GM19099 (cell line): ENCODE results near the gene HSPB9.

ENCODE experiments used
- POLR2A ChIP-seq: IDR thresholded peaks from 3 replicates; pipeline ENCODE4 v1.6.1; 2011; ENCODE audit warnings: low read depth; ENCODE audit not compliant: insufficient read length; ENCODE audit errors: extremely low read depth

Gene HSPB9

GRCh38 chr17:42125565-42125964, 3.0 kb downstream of the HSPB9 start:
- no peak for TF ChIP-seq POLR2A

DNA sequence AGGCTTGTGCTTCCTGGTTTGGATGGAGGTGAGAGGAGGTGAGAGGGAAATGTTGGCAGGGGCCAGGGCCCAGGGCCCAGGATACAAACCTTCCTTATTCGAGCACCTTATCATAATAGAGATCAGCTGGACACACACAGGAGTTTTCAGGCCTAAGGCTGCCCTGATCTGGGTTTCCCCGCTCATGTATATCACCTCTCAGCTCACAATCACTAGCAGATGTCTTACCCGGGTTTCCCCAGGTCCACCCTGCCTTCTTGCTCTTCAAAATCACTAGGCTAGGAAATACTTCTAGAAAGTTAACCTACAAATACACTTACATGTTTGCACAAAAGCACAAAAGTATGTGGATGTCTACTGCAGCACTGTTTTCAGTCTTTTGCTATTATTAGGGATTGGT, 4.2 kb downstream of the HSPB9 start:
- no peak for TF ChIP-seq POLR2A

DNA sequence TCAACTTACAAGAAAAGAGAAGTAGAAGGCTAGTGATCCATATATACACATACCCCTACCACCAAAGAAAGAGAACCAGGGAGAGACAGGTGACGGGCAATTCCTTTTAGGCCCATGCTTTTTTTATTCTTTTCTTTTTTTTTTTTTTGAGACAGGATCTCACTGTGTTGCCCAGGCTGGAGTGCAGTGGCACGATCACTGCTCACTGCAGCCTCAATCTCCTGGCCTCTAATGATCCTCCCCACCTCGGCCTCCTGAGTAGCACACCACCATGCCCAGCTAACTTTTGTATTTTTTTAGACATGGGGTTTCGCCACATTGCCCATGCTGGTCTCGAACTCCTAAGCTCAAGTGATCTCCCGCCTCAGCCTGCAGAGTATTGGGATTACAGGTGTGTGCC, 4.8 kb downstream of the HSPB9 start:
- no peak for TF ChIP-seq POLR2A

- no peak for TF ChIP-seq POLR2A
These were observed 6.7 kb downstream of the HSPB9 start for GRCh38 chr17:42129109-42129837.

DNA sequence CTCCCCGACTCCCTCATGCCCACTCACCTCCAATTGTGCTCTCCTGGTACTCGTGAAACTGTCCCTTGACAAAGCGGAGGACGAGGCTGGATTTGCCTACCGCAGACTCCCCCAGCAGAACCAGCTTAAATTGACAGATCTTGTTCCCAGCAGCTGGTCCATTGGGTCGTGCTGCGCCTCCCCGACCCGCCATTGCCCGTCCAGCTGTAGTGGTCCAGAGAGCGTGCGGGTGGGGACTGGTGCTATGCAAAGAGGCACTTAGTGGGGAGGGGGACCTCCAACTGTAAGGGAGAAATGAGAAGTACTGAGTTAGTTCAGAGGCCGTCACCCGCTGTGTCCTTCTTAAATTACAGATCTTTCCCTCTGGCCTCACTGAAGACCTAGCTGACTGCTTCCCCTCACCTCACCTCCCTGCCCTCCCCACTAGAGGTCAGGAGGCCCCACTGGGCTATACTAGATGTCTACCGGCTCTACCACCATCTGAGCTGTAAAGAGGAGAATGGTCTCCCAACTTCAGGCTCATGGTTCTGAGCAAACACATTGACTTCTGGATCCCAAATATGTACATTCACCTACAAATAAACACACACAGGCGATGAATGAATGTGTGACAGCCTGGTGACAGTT, 7.8 kb downstream of the HSPB9 start:
- no peak for TF ChIP-seq POLR2A

DNA sequence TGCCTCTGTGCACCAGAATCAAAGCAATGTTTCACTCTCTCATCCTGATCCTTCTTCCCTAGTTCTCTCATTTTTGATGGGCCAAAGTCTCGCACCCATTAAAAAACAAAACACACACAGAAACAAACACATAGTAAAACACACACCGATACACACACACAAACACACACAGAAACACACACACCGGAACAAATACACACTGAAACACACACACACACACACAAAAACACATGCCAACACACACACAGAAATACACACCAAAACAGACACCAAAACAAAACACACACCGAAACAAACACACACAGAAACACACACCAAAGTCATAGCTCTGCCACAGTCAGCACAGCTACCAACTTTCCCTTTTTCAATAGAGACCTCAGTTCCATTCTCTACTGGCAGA, 8.6 kb downstream of the HSPB9 start:
- TF ChIP-seq POLR2A = no peak

DNA sequence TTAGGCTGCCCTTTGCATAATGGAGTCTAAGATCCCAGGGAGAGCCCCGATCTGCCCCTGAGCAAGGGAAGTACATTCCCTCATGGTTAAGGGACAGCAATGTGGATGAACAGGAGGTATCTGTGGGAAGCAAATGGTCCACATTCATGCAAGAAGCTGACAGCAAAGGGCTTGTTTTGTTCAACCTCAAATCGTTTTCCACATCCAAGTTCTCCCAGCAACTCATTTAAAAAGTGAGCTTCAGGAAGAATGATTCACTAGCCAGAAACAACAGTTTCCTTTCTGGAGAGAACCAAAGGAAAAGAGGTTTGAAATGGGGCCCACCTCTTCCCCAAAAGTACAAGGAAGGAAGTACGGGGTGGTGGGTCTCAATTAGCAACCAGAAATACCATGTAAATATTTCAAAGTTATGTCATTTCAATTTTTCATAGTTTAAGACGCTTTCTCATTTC, 9.4 kb downstream of the HSPB9 start:
- no peak for TF ChIP-seq POLR2A

- no peak for TF ChIP-seq POLR2A
These were observed 10.3 kb downstream of the HSPB9 start for GRCh38 chr17:42132941-42133340.

- no peak for TF ChIP-seq POLR2A
These were observed 10.9 kb downstream of the HSPB9 start for GRCh38 chr17:42133461-42134041.

DNA sequence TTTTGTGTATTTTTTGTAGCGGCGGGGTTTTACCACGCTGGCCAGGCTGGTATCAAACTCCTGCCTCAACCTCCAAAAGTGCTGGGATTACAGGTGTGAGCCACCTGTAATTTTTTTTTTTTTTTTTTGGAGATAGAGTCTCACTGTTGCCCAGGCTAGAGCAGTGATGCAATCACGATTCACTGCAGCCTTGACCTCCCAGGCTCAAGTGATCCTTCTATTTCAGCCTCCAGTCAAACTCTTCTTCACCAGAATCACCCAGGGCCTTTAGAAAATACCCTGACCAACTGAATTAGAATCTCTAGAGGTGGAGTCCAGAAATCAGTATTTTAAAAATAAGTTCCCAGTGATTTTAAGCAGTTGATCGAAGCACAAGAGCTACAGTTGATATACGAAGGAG, 12.5 kb downstream of the HSPB9 start:
- TF ChIP-seq POLR2A = no peak

DNA sequence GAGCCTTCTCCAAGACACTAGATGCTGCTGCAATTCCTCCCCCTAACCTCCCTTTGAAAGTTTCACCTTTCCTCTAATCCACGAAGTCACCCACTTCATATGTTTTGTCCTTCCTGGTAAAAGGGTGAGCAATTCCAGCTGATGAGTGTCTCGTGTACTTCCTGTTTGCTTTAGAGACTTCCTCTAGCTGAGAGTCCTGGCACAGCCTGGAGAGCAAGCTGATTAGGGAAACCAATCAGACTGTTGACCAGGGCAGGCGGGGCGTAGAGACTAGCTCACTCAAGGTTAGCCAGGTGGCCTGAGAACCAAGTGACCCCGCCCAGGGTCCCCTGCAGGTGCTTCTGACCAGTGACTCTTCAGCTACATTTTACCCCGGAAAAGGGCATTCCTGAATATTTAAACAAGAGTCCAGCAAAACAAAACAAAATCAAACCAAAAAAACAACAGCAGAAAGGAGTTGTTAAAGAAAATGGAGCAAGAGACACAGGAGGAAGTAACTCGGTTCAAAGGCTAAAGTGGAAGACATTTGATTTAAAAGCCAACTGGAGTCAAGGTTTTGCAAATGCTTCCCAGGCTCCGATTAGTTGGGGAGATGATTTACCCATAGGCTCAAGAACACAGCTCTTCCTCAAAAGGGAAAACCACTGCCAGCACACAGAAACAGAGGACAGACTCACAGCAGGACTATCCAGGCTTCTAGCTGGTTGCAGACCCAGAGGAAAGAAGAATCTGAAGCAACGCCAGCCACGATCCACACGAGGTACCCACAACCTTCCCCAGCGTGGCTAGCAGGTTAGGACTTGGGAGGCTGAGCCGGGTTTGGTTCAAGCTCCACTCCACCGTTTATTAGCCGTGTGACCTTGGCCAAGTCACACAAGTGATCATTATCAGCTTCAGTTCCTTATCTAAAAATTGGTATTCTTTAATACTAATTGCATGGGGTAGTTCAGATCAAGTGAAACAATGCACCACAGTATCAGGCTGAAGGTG, 13.4 kb downstream of the HSPB9 start:
- no peak for TF ChIP-seq POLR2A

- TF ChIP-seq POLR2A = no peak
These were observed 14.0 kb downstream of the HSPB9 start for GRCh38 chr17:42136654-42137051.

DNA sequence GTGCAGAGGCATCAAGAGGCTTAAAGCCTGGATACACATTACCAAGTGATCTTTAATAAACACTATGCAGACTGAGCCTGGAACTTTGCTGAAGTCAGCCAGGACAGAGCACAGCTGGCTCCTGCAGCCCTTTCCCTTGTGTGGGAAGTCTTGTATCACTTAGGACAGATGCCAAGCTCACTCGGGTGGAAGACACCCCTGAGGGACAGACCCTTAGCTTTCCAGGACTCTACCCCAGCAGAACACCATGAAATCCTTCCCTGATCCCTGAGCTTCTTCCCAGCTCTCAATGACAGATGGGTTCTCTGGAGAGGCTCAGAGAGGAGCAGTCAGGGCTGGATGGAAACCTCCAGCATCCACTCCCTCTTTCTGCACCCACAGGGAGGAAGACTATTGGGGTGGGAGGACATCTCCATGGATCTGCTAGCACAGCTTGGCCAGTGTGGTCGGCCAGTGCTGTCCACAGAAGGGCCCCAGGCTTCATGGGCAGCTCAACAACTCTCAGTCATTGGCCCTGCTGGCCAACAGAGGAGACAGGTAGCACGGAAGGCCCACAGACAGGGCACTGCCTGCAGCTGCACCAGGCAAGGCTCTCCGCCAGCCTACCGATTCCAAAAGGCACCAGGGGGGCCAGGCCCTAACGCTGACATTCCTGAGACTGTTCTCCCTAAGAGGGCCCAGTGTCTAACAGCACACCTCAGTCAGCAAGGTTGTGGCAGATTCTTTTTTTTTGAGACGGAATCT, 16.3 kb downstream of the HSPB9 start:
- no peak for TF ChIP-seq POLR2A

DNA sequence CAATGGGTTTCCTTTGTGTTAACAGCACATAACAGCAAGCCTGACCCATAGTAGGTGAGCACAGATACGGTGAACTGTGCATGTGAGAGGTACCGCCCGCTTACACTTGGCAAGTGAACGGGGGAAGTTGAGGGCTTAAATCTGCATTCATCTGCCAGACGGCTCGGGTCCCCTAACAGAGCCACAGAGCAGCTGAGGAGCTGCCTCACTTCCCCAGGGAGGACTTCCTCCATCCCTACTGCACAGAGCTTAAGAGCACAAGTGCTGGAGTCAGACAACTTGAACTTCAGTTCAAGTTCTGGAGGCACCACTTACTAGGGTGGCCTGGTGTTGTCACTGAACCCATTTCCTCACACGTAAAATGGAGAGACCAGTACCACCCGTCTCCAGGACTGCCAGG, 18.8 kb downstream of the HSPB9 start:
- no peak for TF ChIP-seq POLR2A
